ENCODE results near the gene SIPA1. TPM values are rescaled to one million over a fixed set of nuclear protein-coding genes. Genes with fewer than 3 reads are reported as not detected.

Gene SIPA1
- total and polyA plus RNA-seq, 2 of the 8 experiments (the other 6 are each of a cell fraction or from before 2014, with no cell fraction given): 35.3 to 72.2 TPM

GRCh38 chr11:65596520-65596919 is 41.4 kb upstream of the SIPA1 start:
- Histone ChIP-seq H3K4me3 (ENCODE audit: extremely low read depth in 1 of 4, insufficient read depth in 2 of 4, low read depth in 3 of 4, low read length in 4 of 4) (no peak overlapping the region), H2AK5ac (ENCODE audit: low read depth, low read length) (no peak overlapping the region), H3K14ac (ENCODE audit: insufficient read length) (no peak overlapping the region), H2BK15ac (ENCODE audit: low read length) (no peak overlapping the region), H3K4me2 (ENCODE audit: insufficient read depth in 1 of 2, low read depth in 2 of 2, low read length in 2 of 2) (no peak overlapping the region), H2BK20ac (ENCODE audit: low read length) (no peak overlapping the region), H2AFZ (ENCODE audit: low read length) (no peak overlapping the region), H3K27ac (ENCODE audit: low read depth, low read length) (no peak overlapping the region), H4K8ac (ENCODE audit: extremely low read depth, insufficient read depth, low read length) (no peak overlapping the region), H3K18ac (ENCODE audit: extremely low read depth, low read length) (no peak overlapping the region), H2BK12ac (ENCODE audit: low read depth, low read length) (no peak overlapping the region), H4K5ac (ENCODE audit: insufficient read length, low read depth, low read length) (no peak overlapping the region), H3K79me1 (ENCODE audit: low read depth, low read length) (no peaks in the 10 kb centered on the region), H3K79me2 (ENCODE audit: control insufficient read depth in 1 of 2, insufficient read depth in 2 of 2, low read length in 2 of 2) (no peaks in the 10 kb centered on the region), H3K27me3 (replicated peaks in 1 of 4; ENCODE audit: control insufficient read depth in 3 of 4, extremely low read depth in 1 of 4, insufficient read depth in 3 of 4, low read length in 3 of 4) (peaks cover 8 to 16% (median 14%) of the 10 kb centered on the region in 4 experiments), H3K9ac (replicated peaks in 1 of 4; ENCODE audit: extremely low read depth in 1 of 4, low read depth in 3 of 4, low read length in 3 of 4) (no peak overlapping the region), H3K9me3 (ENCODE audit: insufficient read depth in 2 of 2, low read depth in 1 of 2, low read length in 1 of 2) (no peaks in the 10 kb centered on the region), H3K4ac (replicated peaks; ENCODE audit: insufficient read length, low read depth, low read length) (no peak overlapping the region), H3K56ac (replicated peaks; ENCODE audit: insufficient read length, low read depth, low read length) (no peak overlapping the region), H3K36me3 (ENCODE audit: control insufficient read depth in 2 of 4, insufficient read depth in 4 of 4, low read length in 3 of 4) (peaks cover 0 to 10% (median 2%) of the 10 kb centered on the region in 4 experiments; a peak in 3 of 8 replicates), H3K23me2 (ENCODE audit: low read depth, low read length) (peaks cover 9% of the 10 kb centered on the region; the same call in 1 of the 2 replicates), H2BK5ac (ENCODE audit: low read depth, low read length) (no peak overlapping the region), H3K23ac (ENCODE audit: insufficient read length) (no peak overlapping the region), H4K91ac (replicated peaks; ENCODE audit: insufficient read length, low read length) (no peak overlapping the region), H2BK120ac (replicated peaks; ENCODE audit: low read depth, low read length) (no peak overlapping the region), H4K20me1 (replicated peaks in 1 of 2; ENCODE audit: control insufficient read depth in 1 of 2, insufficient read depth in 2 of 2, low read length in 2 of 2) (peaks cover 0 to 4% of the 10 kb centered on the region in 2 experiments), H3K4me1 (replicated peaks in 1 of 4; ENCODE audit: control insufficient read depth in 3 of 4, insufficient read depth in 4 of 4, low read length in 3 of 4) (peaks cover 0 to 7% (median 5%) of the 10 kb centered on the region in 4 experiments; a peak in 6 of 7 replicates)
- ChIA-PET POLR2A (ENCODE audit: partially characterized antibody) (interaction anchor here (0.8 to 2.1 kb wide), 5 partner anchors 11 to 58 kb away, joined by 3 to 7 read pairs (median 7); partner anchors contain the start of gene FAM89B), CTCF (ENCODE audit: partially characterized antibody) (interaction anchor here (1.1 to 12.3 kb wide), 5 partner anchors 8 to 55 kb away, joined by 3 to 227 read pairs (median 39); partner anchors contain the start of genes EHBP1L1 and LTBP3)
- DNase-seq (ENCODE audit: low read depth in 1 of 2, low spot score in 2 of 2) (no peak), FAIRE-seq (no peak)
- WGBS, 2 experiments (ENCODE audit: extremely low coverage in 1 of 2, insufficient coverage in 1 of 2, insufficient read length in 1 of 2, insufficient replicate concordance in 2 of 2, low coverage in 1 of 2, low lambda C conversion rate in 2 of 2, missing lambda C conversion rate in 1 of 2): 80% methylated on average over 1 of the region's 6 CpGs; no CpG with 5 or more reads in 1 of the 2 experiments
- no peak for TF ChIP-seq CEBPB (IDR thresholded peaks at IDR 0.05; ENCODE audit: low read depth, low read length)
- TF ChIP-seq EP300 (IDR thresholded peaks at IDR 0.05; ENCODE audit: borderline replicate concordance in 1 of 2, low read depth in 2 of 2, low read length in 2 of 2): no peak
- no peak for TF ChIP-seq NANOG (IDR thresholded peaks at IDR 0.05; ENCODE audit: insufficient read depth, low read depth, low read length, poor library complexity, severe bottlenecking)
- no peak for TF ChIP-seq TBP (IDR thresholded peaks at IDR 0.05; ENCODE audit: low read depth, low read length)
- TF ChIP-seq CREB1 (IDR thresholded peaks at IDR 0.05): no peak
- no peak for TF ChIP-seq CBX5 (IDR thresholded peaks at IDR 0.05; ENCODE audit: low read depth, low read length)
- no peak for TF ChIP-seq KDM4A (IDR thresholded peaks at IDR 0.05; ENCODE audit: low read depth, low read length, severe bottlenecking)
- no peak for TF ChIP-seq BACH1 (IDR thresholded peaks at IDR 0.05; ENCODE audit: low read length)
- no peak for TF ChIP-seq RBBP5 (IDR thresholded peaks at IDR 0.05; ENCODE audit: borderline replicate concordance, low read depth, low read length)
- TF ChIP-seq ATF2 (IDR thresholded peaks at IDR 0.05; ENCODE audit: low read length): no peak
- no peak for TF ChIP-seq SP4 (IDR thresholded peaks at IDR 0.05; ENCODE audit: low read length)
- TF ChIP-seq NRF1 (IDR thresholded peaks at IDR 0.05; ENCODE audit: low read depth, low read length): no peak
- no peak for TF ChIP-seq SIRT6 (IDR thresholded peaks at IDR 0.05; ENCODE audit: low read length)

Data from H1 (cell line).